Ectodermal cell (in vitro differentiated cells): ENCODE data around the gene CLRN1.

ENCODE experiments used
- H3K27ac ChIP-seq: 2 replicates; pipeline ENCODE4 v1.7.0; 2013; ENCODE audit warnings: mild to moderate bottlenecking, low read depth, low read length; ENCODE audit not compliant: insufficient read depth, poor library complexity, severe bottlenecking
- H3K27me3 ChIP-seq: 2 replicates; pipeline ENCODE4 v1.7.0; 2013; ENCODE audit warnings: mild to moderate bottlenecking, low read length; ENCODE audit not compliant: insufficient read depth, control insufficient read depth, poor library complexity, severe bottlenecking
- H3K36me3 ChIP-seq: one replicate; pipeline ENCODE4 v1.7.0; 2013; ENCODE audit warnings: low read length; ENCODE audit not compliant: control insufficient read depth, insufficient read depth
- H3K4me1 ChIP-seq: one replicate; pipeline ENCODE4 v1.7.0; 2013; ENCODE audit warnings: low read length; ENCODE audit not compliant: control insufficient read depth, insufficient read depth
- H3K4me3 ChIP-seq: 2 replicates; pipeline ENCODE4 v1.7.0; 2013; ENCODE audit warnings: low read depth, low read length, control low read depth; ENCODE audit not compliant: insufficient read depth
- H3K9me3 ChIP-seq: 2 replicates; pipeline ENCODE4 v1.7.0; 2013; ENCODE audit warnings: mild to moderate bottlenecking, low read length, moderate library complexity; ENCODE audit not compliant: control insufficient read depth
- WGBS, 2 experiments: methylation state at CpG; one replicate each; pipeline ENCODE4 v1.1.7; 2013; ENCODE audit warnings: missing lambda C conversion rate in 2 of 2; 5-methylcytosine and 5-hydroxymethylcytosine counted together

The CLRN1 gene

GRCh38 chr3:150885535-150885934, 87.0 kb downstream of the CLRN1 start:
- WGBS, 2 experiments, result 77 to 83% methylated on average over 3 of the region's 3 CpGs
- no peaks in the 10 kb centered on the region for H3K9me3 ChIP-seq
- H3K27ac ChIP-seq, result no peak overlapping the region
- H3K4me1 ChIP-seq, result no peaks in the 10 kb centered on the region
- H3K27me3 ChIP-seq, result no peaks in the 10 kb centered on the region
- no peaks in the 10 kb centered on the region for H3K36me3 ChIP-seq
- H3K4me3 ChIP-seq, result no peak overlapping the region

- WGBS, 2 experiments, result 85 to 100% methylated on average over 2 of the region's 2 CpGs
- H3K9me3 ChIP-seq, result no peaks in the 10 kb centered on the region
- H3K4me3 ChIP-seq, result no peak overlapping the region
- H3K36me3 ChIP-seq, result no peaks in the 10 kb centered on the region
- no peak overlapping the region for H3K27ac ChIP-seq
- no peaks in the 10 kb centered on the region for H3K27me3 ChIP-seq
- no peaks in the 10 kb centered on the region for H3K4me1 ChIP-seq
These were observed 93.4 kb downstream of the CLRN1 start for GRCh38 chr3:150878996-150879575.

- Histone ChIP-seq H3K27ac (no peak overlapping the region), H3K9me3 (no peaks in the 10 kb centered on the region)
These were observed 94.2 kb downstream of the CLRN1 start for GRCh38 chr3:150878290-150878689.

GRCh38 chr3:150877303-150877702, 95.2 kb downstream of the CLRN1 start:
- H3K4me3 ChIP-seq, result no peak overlapping the region
- no peaks in the 10 kb centered on the region for H3K4me1 ChIP-seq
- no peaks in the 10 kb centered on the region for H3K27me3 ChIP-seq
- H3K36me3 ChIP-seq, result no peaks in the 10 kb centered on the region
- no peaks in the 10 kb centered on the region for H3K9me3 ChIP-seq
- no peak overlapping the region for H3K27ac ChIP-seq
- 93 to 98% methylated on average over 3 of the region's 3 CpGs for WGBS, 2 experiments

More at GRCh38 chr3:150878290-150878689, 94.2 kb downstream of the CLRN1 start:
- 91 to 100% methylated on average over 1 of the region's 1 CpG for WGBS, 2 experiments
- Histone ChIP-seq H3K27me3 (no peaks in the 10 kb centered on the region), H3K4me3 (no peak overlapping the region), H3K4me1 (no peaks in the 10 kb centered on the region), H3K36me3 (no peaks in the 10 kb centered on the region)

DNA sequence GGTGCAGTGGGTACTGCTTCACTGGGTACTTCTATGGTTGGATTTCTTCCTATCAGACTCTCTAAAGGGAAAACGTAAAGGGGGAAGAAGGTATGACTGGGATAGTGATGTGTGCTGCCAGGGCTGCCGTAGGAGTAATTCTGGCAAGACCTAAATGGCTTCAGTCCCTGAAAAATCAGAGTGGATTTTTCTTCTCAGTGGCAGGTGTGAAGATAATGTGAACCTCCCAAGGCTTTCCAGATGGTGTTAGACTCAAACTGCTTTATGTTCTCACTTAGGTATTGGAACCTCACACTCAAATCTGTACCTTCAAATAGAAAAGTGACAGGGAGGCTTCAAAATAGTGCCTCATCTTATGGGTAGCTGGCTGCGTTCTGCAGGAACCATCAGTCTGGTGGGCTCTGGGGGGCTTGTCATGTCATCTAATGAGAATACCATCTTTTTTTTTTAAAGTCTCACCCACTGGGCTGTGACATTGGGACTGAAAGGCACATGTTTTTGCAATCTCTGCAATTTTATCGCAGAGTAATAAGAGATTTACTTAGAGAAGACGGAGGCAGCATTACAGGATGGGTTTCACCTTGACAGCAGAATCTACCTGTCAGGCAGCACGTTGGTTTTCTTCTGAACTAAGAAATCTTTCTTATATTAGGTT, 95.8 kb downstream of the CLRN1 start:
- no peaks in the 10 kb centered on the region for H3K36me3 ChIP-seq
- no peaks in the 10 kb centered on the region for H3K9me3 ChIP-seq
- no peak overlapping the region for H3K4me3 ChIP-seq
- WGBS, 2 experiments, result 87 to 93% methylated on average over 6 of the region's 6 CpGs
- no peaks in the 10 kb centered on the region for H3K27me3 ChIP-seq
- no peak overlapping the region for H3K27ac ChIP-seq
- H3K4me1 ChIP-seq, result no peaks in the 10 kb centered on the region
